HG02610 (cell line): ENCODE data around the gene TMEM59L.
"Not testable (repeated sequence)": the region's sequence is repeated elsewhere in the genome, so short reads cannot be mapped to it uniquely, and the experiment has no call there.

Source experiments
- ATAC-seq: cut with Tn5 transposase; IDR thresholded peaks from one replicate; pipeline ENCODE4 v1.9.1; 2021; ENCODE audit warnings: mild to moderate bottlenecking, moderate library complexity; ENCODE audit not compliant: unreplicated experiment

The TMEM59L gene

DNA sequence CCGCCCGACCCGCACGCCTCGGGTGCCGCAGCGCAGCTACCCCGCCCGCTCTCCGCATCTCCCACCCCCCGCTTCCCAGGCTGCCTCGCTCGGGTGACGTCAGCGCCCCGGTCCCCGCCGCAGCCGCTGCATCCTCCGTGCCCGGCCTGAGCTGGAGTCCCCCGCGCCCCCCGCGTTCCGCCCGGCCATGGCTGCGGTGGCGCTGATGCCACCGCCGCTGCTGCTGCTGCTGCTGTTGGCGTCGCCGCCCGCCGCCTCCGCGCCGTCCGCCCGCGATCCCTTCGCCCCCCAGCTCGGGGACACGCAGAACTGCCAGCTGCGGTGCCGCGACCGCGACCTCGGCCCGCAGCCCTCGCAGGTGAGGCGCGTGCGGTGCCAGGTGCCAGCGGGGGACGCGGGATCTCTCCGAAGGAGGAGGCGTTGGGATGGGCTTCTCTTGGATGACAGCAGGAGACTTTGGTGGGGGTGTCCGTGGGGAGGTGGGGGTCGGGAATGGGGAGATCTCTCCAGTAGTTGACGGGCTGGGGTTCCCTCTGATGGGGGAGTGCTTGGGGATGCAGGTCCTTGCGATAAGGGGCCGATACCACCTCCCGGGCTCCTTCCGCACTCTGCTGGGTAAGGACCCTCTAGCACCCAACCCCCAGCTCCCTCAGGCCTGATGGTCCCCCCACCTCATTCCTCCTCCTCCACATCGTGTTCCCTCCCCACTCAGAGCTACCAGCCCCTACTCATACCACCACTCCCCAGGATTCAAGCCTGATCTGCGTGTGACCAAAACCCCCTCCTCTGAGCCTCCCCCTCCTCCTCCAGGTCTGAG lies at the start of gene TMEM59L:
Gene TMEM59L (plus strand): TSS at position 99 of the 817 bp plus-strand sequence. CDS start 89 bp downstream, at position 188.
- ATAC-seq = no peak

- no peak for ATAC-seq
Measured at GRCh38 chr19:18566953-18567352, 45.7 kb upstream of the TMEM59L start.

GRCh38 chr19:18568367-18568766 lies 44.3 kb upstream of the TMEM59L start:
- ATAC-seq = no peak

- ATAC-seq = peak; percentile 79
Measured at GRCh38 chr19:18571564-18572344, 40.9 kb upstream of the TMEM59L start, which contains the start of gene UBA52. TSS of gene UBA52 (plus strand) at chr19:18571857. CDS start at chr19:18573301, 1,444 bp downstream.

GRCh38 chr19:18574691-18575291 lies 37.9 kb upstream of the TMEM59L start:
- ATAC-seq = no peak

GRCh38 chr19:18576383-18576782 lies 36.3 kb upstream of the TMEM59L start:
- ATAC-seq = no peak

- ATAC-seq = no peak
Measured at GRCh38 chr19:18577365-18577914, 35.2 kb upstream of the TMEM59L start.

- ATAC-seq = no peak
Measured at GRCh38 chr19:18580311-18580710, 32.4 kb upstream of the TMEM59L start.

DNA sequence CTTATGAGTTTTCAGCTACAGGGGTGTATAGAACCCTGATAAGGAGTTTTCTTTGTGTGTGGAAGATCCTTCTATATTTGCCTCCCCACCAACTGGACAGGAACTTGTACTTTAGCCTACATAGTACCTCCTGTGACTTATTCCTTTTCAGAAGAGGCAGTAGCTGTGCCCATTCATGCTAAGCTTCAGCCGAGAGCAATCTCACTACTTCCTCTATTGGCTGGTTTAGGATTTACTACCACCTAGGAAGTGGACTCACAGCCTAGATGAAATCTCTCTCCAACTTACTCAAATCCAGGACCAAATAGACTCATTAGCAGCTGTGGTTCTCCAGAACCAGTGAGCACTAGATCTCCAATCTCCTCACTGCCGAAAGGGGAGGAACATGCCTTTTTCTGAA lies 26.4 kb upstream of the TMEM59L start:
- ATAC-seq = no peak

DNA sequence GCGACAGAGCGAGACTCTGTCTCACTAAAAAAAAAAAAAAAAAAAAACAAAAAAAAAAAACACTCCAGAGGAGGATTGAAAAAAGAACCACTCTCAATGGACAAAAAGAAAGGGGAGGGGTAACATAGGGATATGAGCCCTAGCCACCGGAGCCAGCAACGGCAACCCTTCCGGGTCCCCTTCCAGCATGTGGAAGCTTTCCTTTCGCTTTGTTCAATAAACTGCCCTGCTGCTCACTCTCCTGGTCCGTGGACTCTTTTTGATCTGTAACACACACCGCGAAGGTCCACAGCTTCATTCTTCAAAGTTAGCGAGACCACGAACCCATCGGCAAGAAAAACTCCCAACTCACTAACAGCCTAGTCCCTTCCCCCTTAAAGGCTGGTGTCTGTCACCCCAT lies 25.1 kb upstream of the TMEM59L start:
- no peak for ATAC-seq

DNA sequence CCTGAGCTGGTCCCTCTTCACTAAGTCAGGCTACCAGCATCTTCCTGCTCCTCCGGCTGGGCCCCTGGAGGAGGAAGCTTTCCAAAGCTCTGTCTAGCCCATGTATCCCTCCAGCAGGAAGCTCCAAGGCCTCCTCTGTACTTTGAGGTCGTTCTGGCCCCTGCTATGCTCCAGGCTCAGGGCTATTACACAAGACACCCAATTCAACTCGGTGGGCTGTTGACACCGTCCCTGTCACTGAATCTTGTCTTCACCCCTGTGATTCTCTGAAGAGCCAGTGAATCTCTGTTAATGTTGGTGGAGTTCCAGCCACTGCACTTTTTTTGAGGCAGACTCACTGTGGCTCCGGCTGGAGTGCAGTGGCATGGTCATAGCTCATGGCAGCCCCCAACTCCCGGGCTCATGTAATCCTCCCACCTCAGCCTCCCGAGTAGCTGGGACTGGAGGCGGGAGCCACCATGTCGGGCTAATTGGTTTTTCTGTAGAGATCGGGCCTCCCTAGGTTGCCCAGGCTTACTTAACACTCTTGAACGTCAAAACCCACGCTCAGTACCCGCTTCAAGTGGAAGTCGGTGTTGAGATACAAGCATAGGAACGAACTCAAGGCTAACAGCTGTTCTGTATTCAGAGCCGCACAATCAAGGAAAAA lies 24.6 kb upstream of the TMEM59L start:
- no peak for ATAC-seq

DNA sequence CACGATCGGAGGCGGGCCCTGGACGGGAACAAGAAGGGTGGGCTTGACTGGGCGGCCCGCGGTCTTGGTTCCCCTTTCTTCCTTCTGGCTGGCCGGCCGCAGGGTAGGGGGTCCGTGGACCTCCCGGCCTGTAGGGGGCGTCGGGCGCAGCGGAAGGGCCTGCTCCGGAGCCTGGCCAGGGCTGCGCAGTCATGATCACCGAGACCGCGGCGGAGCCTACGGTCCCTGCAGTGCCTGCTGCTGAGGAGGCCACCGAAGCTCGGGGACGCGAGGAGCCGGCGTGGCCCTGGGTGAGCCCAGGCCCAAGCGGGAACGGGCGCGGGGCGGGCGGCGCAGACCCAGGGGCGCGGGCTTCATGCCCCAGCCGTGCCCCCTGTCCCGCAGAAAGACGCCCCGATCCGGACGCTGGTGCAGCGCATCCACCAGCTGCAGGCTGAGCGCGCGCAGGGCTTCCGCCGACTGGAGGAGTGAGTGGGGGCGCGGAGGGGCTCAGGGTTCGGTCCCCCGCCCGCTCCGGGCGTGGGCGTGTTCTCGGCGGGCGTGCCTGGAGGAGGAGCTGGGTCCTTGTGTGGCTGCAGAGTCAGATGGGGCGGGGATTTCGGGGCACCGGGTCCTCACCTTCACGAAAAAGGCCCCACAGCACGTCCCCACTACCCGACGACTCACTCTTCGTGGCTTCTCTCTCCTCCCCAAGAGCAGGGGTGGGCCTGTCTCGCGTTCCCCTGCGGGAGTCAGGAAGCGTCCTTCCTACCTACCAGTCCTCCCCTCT lies 23.9 kb upstream of the TMEM59L start, which contains the start of gene REX1BD:
Gene REX1BD (plus strand): TSS at position 188 of the 769 bp plus-strand sequence. CDS start 4 bp downstream, at position 192.
- ATAC-seq = peak; percentile 81

DNA sequence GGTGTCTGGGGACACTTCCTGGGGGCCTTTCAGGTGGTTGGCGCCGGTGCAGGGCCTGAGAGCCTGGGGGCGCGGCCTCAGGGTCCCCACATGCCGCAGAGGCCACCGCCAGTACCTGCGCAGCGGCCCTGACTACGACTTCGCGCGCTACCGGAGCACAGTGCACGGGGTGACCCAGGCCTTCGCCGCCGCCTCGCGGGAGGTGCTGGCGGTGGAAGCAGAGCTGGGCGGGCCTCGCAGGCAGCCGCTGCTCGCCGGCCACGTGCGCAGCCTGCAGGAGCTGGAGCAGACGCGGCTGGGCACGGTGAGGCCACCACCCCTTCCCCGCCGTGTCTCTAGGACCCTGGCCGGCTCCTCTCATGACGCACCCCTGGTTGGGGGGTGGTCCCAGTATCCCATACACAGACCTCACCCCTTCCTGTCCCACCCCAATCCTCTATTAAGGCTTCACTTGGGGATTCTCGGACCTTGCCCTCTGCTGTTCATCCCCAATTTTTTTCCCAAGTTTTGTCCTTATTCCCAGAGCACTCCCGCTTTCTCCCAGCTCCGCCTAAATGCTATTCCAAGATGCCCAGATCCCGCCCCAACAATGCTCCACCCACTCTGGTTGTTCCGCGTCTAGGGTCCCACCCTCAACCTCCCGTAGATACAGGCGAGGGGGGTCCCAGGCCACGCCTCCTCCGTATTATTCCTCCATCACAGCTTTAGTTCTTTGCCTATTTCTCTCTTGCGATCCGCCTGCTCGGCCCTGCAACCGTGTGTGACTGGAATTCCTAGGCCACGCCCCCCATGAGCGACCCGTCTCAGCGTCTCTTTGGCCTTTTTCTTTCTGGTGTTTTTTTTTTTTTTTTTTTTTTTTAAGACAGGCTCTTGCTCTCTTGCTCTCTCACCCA lies 23.0 kb upstream of the TMEM59L start:
- ATAC-seq = peak; percentile 23

GRCh38 chr19:18590273-18591272 lies 22.1 kb upstream of the TMEM59L start:
- no peak for ATAC-seq

GRCh38 chr19:18591735-18592385 lies 20.8 kb upstream of the TMEM59L start:
- ATAC-seq = no peak

- not testable (repeated sequence) for ATAC-seq
Measured at GRCh38 chr19:18592732-18593131, 19.9 kb upstream of the TMEM59L start.
